Stomach (tissue), 4 donors: ENCODE results near the gene LMCD1.

Source experiments
- POLR2A ChIP-seq, 4 donors: fragments of 450-650 bp; IDR thresholded peaks; one replicate each; pipeline ENCODE4 v1.6.1; 2016; ENCODE audit warnings: antibody characterized with exemption in 4 of 4, control low read depth in 2 of 4, mild to moderate bottlenecking in 1 of 4, moderate library complexity in 1 of 4
- TF ChIP-seq, protein P1 (sequence below), 7 experiments: fragments of 450-650 bp in 4 of 7; fragments of 200-600 bp in 3 of 7; sonication (generic) in 3 of 7; IDR thresholded peaks; one replicate each; pipeline ENCODE4 v1.5.1; 2016 to 2019; ENCODE audit warnings: antibody characterized with exemption in 7 of 7, control low read depth in 2 of 7, mild to moderate bottlenecking in 1 of 7

DNA sequence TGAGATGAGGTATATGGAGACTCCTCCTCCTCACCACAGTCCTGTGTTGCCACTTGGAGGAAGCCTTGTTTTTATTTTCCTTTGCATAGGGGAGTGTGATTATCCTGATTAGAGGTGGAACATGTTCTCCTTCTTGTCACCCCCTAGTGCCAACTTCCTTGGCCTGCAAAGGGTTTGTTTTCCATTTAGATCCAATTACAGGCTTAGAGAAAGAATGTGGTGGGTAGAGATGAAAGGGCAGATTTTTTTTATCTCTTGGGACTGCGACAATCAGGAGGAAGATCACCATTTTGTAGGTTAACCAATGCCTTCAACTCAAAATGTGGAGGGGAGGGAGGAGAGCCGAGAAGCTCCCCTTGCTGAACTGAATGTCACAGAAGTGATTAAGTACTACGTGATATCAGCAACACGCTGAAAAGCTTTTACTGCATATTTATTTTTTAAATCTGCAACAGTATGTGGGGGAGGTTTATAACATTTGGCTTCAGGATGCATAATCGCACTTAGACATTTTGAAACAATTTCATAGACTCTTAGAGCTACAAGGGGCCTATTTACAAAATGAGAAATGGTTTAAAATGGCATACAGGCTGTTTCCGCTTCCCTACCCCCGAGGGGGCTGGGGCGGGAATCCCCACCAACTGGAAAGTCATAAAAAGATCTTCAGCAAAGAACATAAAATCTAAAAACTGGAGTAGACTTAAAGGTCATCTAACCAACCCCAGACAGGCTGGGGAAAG, 2.4 kb downstream of the LMCD1 start:
- TF ChIP-seq, protein P1, sequence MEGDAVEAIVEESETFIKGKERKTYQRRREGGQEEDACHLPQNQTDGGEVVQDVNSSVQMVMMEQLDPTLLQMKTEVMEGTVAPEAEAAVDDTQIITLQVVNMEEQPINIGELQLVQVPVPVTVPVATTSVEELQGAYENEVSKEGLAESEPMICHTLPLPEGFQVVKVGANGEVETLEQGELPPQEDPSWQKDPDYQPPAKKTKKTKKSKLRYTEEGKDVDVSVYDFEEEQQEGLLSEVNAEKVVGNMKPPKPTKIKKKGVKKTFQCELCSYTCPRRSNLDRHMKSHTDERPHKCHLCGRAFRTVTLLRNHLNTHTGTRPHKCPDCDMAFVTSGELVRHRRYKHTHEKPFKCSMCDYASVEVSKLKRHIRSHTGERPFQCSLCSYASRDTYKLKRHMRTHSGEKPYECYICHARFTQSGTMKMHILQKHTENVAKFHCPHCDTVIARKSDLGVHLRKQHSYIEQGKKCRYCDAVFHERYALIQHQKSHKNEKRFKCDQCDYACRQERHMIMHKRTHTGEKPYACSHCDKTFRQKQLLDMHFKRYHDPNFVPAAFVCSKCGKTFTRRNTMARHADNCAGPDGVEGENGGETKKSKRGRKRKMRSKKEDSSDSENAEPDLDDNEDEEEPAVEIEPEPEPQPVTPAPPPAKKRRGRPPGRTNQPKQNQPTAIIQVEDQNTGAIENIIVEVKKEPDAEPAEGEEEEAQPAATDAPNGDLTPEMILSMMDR (IDR thresholded peaks at IDR 0.05) = no peak
- TF ChIP-seq POLR2A (IDR thresholded peaks at IDR 0.05) = no peak
